ENCODE data around the gene PAK4.
A peak's percentile ranks its signal among the peaks of the same experiment; 100 is the strongest.

Gene PAK4

DNA sequence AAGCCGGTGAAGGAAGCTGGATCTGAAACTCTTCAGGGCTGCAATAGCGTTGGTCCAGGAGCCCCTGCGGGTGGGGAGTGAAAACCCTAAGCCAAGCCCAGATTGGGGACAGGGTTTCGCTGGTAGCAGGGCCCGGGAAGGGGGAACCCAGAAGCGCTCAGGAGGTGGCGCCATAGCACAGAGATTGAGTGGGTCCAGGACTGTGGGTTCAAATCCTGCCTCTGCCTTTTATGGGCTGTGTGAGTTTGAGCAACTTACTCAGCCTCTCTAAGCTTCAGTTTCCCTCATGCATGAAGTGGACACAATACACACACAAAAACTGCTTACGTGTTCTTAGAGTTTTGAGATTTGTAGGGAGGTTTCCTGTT, 86.8 kb downstream of the PAK4 start:
- TF ChIP-seq FOXP2 (optimal IDR thresholded peaks at IDR 0.05; ENCODE audit: borderline replicate concordance, extremely low read depth, extremely low read length, insufficient read depth) (no peak), TAF1 (IDR thresholded peaks at IDR 0.05; ENCODE audit: borderline replicate concordance, insufficient read depth, low read length) (no peak), POLR2AphosphoS5 (IDR thresholded peaks at IDR 0.05; ENCODE audit: low read depth, low read length) (no peak), SIN3A (IDR thresholded peaks at IDR 0.05; ENCODE audit: borderline replicate concordance, insufficient read depth, low read length) (no peak)
- TF ChIP-seq, protein P1, sequence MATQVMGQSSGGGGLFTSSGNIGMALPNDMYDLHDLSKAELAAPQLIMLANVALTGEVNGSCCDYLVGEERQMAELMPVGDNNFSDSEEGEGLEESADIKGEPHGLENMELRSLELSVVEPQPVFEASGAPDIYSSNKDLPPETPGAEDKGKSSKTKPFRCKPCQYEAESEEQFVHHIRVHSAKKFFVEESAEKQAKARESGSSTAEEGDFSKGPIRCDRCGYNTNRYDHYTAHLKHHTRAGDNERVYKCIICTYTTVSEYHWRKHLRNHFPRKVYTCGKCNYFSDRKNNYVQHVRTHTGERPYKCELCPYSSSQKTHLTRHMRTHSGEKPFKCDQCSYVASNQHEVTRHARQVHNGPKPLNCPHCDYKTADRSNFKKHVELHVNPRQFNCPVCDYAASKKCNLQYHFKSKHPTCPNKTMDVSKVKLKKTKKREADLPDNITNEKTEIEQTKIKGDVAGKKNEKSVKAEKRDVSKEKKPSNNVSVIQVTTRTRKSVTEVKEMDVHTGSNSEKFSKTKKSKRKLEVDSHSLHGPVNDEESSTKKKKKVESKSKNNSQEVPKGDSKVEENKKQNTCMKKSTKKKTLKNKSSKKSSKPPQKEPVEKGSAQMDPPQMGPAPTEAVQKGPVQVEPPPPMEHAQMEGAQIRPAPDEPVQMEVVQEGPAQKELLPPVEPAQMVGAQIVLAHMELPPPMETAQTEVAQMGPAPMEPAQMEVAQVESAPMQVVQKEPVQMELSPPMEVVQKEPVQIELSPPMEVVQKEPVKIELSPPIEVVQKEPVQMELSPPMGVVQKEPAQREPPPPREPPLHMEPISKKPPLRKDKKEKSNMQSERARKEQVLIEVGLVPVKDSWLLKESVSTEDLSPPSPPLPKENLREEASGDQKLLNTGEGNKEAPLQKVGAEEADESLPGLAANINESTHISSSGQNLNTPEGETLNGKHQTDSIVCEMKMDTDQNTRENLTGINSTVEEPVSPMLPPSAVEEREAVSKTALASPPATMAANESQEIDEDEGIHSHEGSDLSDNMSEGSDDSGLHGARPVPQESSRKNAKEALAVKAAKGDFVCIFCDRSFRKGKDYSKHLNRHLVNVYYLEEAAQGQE (IDR thresholded peaks at IDR 0.05; ENCODE audit: insufficient read depth in 1 of 2, low read depth in 2 of 2, low read length in 2 of 2): no peak

DNA sequence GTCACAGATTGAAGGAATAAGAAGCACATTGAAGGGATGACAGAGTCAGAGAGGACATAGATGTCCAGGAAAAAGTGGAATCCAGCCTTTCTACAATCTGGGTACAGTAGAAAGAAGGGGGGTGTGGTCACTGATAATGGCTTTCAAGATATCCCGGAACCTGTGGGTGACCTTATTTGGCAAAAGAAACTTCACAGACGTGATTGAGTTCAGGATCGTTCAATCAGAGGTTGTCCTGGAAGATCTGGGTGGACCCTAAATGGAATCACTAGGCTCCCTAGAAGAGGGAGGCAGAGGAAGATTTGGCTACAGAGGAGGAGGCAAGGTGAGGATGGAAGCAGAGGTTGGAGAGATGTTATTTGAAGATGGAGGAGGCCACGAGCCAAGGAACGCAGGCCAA, 91.5 kb downstream of the PAK4 start:
- no peak for TF ChIP-seq SIN3A (IDR thresholded peaks at IDR 0.05; ENCODE audit: borderline replicate concordance, insufficient read depth, low read length)
- TF ChIP-seq POLR2AphosphoS5 (IDR thresholded peaks at IDR 0.05; ENCODE audit: low read depth, low read length): no peak
- TF ChIP-seq, protein P1 (IDR thresholded peaks at IDR 0.05; ENCODE audit: insufficient read depth in 1 of 2, low read depth in 2 of 2, low read length in 2 of 2): no peak
- no peak for TF ChIP-seq FOXP2 (optimal IDR thresholded peaks at IDR 0.05; ENCODE audit: borderline replicate concordance, extremely low read depth, extremely low read length, insufficient read depth)
- TF ChIP-seq TAF1 (IDR thresholded peaks at IDR 0.05; ENCODE audit: borderline replicate concordance, insufficient read depth, low read length): no peak

DNA sequence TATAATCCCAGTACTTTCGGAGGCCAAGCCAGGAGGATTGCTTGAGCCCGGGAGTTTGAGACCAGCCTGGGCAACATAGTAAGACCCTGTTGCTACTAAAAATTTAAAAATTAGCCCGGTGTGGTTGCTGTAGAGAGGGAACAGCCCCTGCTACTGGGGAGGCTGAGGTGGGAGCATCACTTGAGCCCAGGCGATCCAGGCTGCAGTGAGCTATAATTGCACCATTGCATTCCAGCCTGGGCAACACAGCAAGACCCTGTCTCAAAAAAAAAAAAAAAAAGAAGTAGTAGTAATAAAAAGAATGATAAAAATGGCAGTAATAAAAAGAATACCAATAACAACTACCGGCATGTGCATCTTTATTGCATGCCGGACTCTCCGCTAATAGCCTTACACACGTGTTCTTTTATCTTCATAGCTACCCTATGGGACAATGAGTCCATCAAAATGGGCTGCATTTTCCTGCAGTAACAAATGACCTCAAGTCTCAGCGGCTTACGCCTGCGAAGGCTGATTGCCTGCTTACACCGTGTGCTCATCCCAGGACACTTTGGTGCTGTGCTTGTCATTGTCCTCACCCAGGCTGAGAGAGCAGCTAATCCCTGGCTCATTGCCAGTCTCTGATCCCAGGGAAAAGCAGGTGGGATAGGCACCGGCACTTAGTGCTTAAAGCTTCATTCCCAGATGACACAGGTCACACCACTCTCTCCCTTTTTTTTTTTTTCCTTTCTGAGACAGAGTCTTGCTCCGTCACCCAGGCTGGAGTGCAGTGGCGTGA, 92.8 kb downstream of the PAK4 start:
- TF ChIP-seq, protein P1 (IDR thresholded peaks at IDR 0.05; ENCODE audit: insufficient read depth in 1 of 2, low read depth in 2 of 2, low read length in 2 of 2): no peak
- TF ChIP-seq FOXP2 (optimal IDR thresholded peaks at IDR 0.05; ENCODE audit: borderline replicate concordance, extremely low read depth, extremely low read length, insufficient read depth) (no peak), TAF1 (IDR thresholded peaks at IDR 0.05; ENCODE audit: borderline replicate concordance, insufficient read depth, low read length) (no peak), SIN3A (IDR thresholded peaks at IDR 0.05; ENCODE audit: borderline replicate concordance, insufficient read depth, low read length) (no peak), POLR2AphosphoS5 (IDR thresholded peaks at IDR 0.05; ENCODE audit: low read depth, low read length) (no peak)

DNA sequence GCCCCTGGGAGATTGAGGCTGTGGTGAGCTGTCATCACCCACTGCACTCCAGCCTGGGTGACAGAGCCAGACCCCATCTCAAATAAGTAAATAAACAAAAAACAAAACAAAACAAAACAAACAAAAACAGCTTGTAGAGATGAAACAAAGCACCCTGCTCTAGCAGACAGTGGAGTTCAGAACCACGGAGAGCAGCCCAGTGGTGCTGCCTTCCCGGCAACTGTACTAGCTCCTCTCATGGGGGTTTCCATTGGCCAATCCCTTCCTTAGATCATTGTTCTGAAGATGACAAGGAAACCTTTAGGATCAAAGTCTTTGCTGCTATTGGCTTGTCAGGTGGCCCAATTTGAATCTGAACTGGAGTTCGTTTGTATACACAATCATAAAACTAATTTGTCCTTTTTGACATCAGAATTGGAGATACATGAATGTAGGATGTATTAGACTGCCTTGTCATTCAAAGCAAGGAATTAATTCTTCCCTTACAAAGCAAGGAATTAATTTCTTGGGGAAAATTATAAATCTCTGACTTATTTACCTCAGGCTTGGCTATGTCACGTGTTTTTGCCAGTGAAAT, 98.2 kb downstream of the PAK4 start:
- no peak for TF ChIP-seq TAF1 (IDR thresholded peaks at IDR 0.05; ENCODE audit: borderline replicate concordance, insufficient read depth, low read length)
- TF ChIP-seq FOXP2 (optimal IDR thresholded peaks at IDR 0.05; ENCODE audit: borderline replicate concordance, extremely low read depth, extremely low read length, insufficient read depth): no peak
- TF ChIP-seq SIN3A (IDR thresholded peaks at IDR 0.05; ENCODE audit: borderline replicate concordance, insufficient read depth, low read length): no peak
- TF ChIP-seq, protein P1 (IDR thresholded peaks at IDR 0.05; ENCODE audit: insufficient read depth in 1 of 2, low read depth in 2 of 2, low read length in 2 of 2): peak; percentile 87 to 97
- TF ChIP-seq POLR2AphosphoS5 (IDR thresholded peaks at IDR 0.05; ENCODE audit: low read depth, low read length): no peak
